ENCODE data around the gene FAAP100.
"Not testable (repeated sequence)": the region's sequence is repeated elsewhere in the genome, so short reads cannot be mapped to it uniquely, and the experiment has no call there.

FAAP100 gene

DNA sequence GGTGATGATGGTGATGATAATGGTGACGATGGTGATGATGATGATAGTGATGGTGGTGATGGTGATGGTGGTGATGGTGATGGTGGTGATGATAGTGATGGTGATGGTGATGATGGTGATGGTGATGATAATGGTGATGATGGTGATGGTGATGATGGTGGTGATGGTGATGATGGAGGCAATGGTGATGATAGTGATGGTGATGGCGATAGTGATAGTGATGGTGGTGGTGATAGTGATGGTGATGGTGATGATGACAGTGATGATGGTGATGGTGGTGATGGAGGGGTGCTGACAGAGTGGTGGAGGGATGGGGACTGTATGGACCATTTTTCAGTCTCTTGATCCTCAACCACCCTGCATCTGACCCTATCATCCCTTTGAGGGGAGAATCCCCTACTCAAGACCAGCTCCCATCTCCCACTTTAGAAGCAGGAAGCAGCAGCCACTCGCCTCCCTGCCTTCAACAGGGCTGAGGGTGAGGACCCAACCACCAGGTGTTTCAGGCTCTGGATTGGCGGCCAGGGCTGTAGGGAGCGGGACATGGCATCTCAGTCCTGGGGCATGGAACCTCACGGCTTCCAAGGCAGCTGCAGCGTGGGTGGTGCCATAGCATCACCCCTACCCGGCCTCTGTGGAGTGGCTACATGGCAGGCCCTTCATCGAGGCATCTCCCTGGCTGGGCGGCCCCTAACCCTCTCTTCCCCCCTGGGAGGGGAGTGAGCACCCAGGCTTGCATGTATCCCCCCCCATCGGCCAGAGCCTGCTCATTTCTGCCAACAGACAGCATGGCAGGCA, 19.5 kb downstream of the FAAP100 start:
- ChIA-PET CTCF (no interaction called here), POLR2A (interaction anchor here (1.2 kb wide), 1 partner anchor 12 kb away, joined by 4 read pairs; no protein-coding TSS in a partner anchor)
- no peak for DNase-seq (ENCODE audit: extremely low spot score)
- TF ChIP-seq LEF1 (IDR thresholded peaks at IDR 0.05; ENCODE audit: borderline replicate concordance) (no peak), L3MBTL2 (conservative IDR thresholded peaks at IDR 0.05) (no peak), PKNOX1 (IDR thresholded peaks at IDR 0.05) (no peak), TARDBP (IDR thresholded peaks at IDR 0.05) (no peak), SUZ12 (IDR thresholded peaks at IDR 0.05) (no peak), FOXM1 (IDR thresholded peaks at IDR 0.05; ENCODE audit: borderline replicate concordance) (no peak)

DNA sequence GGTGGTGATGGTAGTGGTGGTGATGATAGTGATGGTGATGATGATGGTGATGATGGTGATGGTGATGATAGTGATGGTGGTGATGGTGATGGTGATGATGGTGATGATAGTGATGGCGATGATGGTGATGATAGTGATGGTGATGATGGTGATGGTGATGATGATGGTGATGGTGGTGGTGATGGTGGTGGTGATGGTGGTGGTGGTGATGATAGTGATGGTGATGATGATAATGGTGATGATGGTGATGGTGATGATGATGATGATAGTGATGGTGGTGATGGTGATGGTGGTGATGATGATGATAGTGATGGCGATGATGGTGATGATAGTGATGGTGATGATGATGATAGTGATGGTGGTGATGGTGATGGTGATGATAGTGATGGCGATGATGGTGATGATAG, 20.2 kb downstream of the FAAP100 start:
- CTCF ChIA-PET; POLR2A ChIA-PET; DNase-seq (ENCODE audit: extremely low spot score): not testable (repeated sequence)

GRCh38 chr17:81531013-81531412, 21.1 kb downstream of the FAAP100 start:
- CTCF ChIA-PET, POLR2A ChIA-PET: not testable (repeated sequence)

DNA sequence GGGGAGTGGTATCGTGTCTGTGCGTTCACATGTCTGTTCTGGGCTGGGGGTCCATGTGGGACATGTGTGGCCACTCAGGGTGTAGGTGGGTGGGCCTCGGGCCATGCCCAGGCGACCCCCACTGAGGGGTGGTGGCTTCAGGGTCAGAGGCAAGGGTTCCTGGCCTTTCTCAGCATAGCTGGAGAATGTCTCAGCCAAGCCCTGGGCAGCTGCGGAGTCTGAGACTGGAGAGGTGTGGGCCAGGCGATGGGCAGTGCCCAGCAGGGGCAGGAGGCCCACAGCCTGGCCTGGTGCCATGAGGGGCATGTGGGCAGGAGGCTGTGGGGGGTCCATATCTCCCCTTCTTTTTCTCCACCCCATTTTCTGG, 22.7 kb downstream of the FAAP100 start:
- CTCF ChIA-PET = no interaction called here
- TF ChIP-seq TARDBP (IDR thresholded peaks at IDR 0.05) (no peak), BHLHE40 (IDR thresholded peaks at IDR 0.05; ENCODE audit: borderline replicate concordance) (no peak), ELF4 (IDR thresholded peaks at IDR 0.05) (no peak), ARNT (IDR thresholded peaks at IDR 0.05) (no peak), HDGF (IDR thresholded peaks at IDR 0.05; ENCODE audit: borderline replicate concordance) (no peak), SP1 (IDR thresholded peaks at IDR 0.05) (no peak), L3MBTL2 (conservative IDR thresholded peaks at IDR 0.05) (no peak), LEF1 (IDR thresholded peaks at IDR 0.05; ENCODE audit: borderline replicate concordance) (no peak), NFRKB (IDR thresholded peaks at IDR 0.05) (no peak), PKNOX1 (IDR thresholded peaks at IDR 0.05) (no peak), FOXK2 (IDR thresholded peaks at IDR 0.05) (no peak)
- POLR2A ChIA-PET = interaction anchor here (1.8 kb wide), 1 partner anchor 23 kb away, joined by 4 read pairs; the partner anchor contains the start of gene FAAP100
- no peak for DNase-seq (ENCODE audit: extremely low spot score)

More at GRCh38 chr17:81531013-81531412, 21.1 kb downstream of the FAAP100 start:
- not testable (repeated sequence) for DNase-seq (ENCODE audit: extremely low spot score)

GRCh38 chr17:81528651-81529436, 23.3 kb downstream of the FAAP100 start:
- no peak for DNase-seq (ENCODE audit: extremely low spot score)
- TF ChIP-seq CTBP1 (IDR thresholded peaks at IDR 0.05; ENCODE audit: borderline replicate concordance) = no peak
- TF ChIP-seq LEF1 (IDR thresholded peaks at IDR 0.05; ENCODE audit: borderline replicate concordance) = no peak
- no peak for TF ChIP-seq PKNOX1 (IDR thresholded peaks at IDR 0.05)
- no peak for TF ChIP-seq L3MBTL2 (conservative IDR thresholded peaks at IDR 0.05)
- no peak for TF ChIP-seq SP1 (IDR thresholded peaks at IDR 0.05)
- TF ChIP-seq FOXA1 (IDR thresholded peaks at IDR 0.05) = no peak
- TF ChIP-seq TARDBP (IDR thresholded peaks at IDR 0.05) = no peak
- no peak for TF ChIP-seq ARNT (IDR thresholded peaks at IDR 0.05)
- no peak for TF ChIP-seq ELF4 (IDR thresholded peaks at IDR 0.05)
- no peak for TF ChIP-seq FOXM1 (IDR thresholded peaks at IDR 0.05; ENCODE audit: borderline replicate concordance)
- no peak for TF ChIP-seq SUZ12 (IDR thresholded peaks at IDR 0.05)
- POLR2A ChIA-PET = interaction anchor here (0.9 to 1.8 kb wide), 2 partner anchors 13 to 23 kb away, joined by 3 to 4 read pairs; partner anchors contain the start of gene FAAP100
- CTCF ChIA-PET = no interaction called here

GRCh38 chr17:81528384-81528650, 23.8 kb downstream of the FAAP100 start:
- DNase-seq (ENCODE audit: extremely low spot score) = no peak
- POLR2A ChIA-PET = interaction anchor here (0.9 to 1.8 kb wide), 2 partner anchors 14 to 24 kb away, joined by 3 to 4 read pairs; partner anchors contain the start of gene FAAP100
- CTCF ChIA-PET = no interaction called here
- TF ChIP-seq ARNT (IDR thresholded peaks at IDR 0.05) (no peak), FOXA1 (IDR thresholded peaks at IDR 0.05) (no peak), SUZ12 (IDR thresholded peaks at IDR 0.05) (no peak), TARDBP (IDR thresholded peaks at IDR 0.05) (no peak), L3MBTL2 (conservative IDR thresholded peaks at IDR 0.05) (no peak), PKNOX1 (IDR thresholded peaks at IDR 0.05) (no peak), BHLHE40 (IDR thresholded peaks at IDR 0.05; ENCODE audit: borderline replicate concordance) (no peak), HDGF (IDR thresholded peaks at IDR 0.05; ENCODE audit: borderline replicate concordance) (no peak), FOXK2 (IDR thresholded peaks at IDR 0.05) (no peak), ELF4 (IDR thresholded peaks at IDR 0.05) (no peak), NFRKB (IDR thresholded peaks at IDR 0.05) (no peak), FOXM1 (IDR thresholded peaks at IDR 0.05; ENCODE audit: borderline replicate concordance) (no peak), CTBP1 (IDR thresholded peaks at IDR 0.05; ENCODE audit: borderline replicate concordance) (no peak)

Measured in HEK293T (cell line).